Measurements from ENCODE around the gene TSPAN14. TPM values are rescaled to one million over a fixed set of nuclear protein-coding genes. Genes with fewer than 3 reads are reported as not detected.

TSPAN14 gene
- total and polyA plus RNA-seq, 12 donors: 16.9 to 57.2 (median 27.6) TPM

DNA sequence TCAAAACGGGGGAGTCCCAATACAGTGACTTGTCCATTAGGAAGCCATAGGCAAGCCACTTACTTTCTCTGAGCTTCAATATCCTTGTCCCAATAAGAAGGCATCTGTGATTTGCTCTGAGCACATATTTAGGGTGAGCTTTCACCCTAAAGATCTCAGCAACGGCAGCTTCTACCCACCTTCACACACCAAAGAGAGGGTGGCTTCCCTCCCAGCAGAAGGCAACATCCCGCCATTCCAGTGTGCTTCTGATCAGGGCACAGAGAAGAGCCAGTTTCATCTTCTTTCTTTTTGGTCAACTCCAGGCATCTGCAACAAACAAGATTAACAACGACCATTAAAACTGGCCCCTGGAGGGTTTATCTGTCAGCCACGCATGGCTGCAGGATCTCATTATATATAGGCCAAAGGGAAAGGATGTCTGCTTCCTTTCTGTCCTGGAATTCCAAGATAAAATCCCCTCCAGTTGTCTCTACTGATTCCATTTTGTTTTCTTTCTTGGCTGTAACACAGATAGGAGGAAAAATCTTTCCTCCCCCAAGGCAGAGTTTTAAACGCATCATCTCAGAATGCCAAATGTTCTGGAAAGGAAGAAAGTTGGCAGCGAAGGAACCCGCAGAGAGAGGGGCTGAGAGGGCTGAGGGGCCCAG is 83.1 kb downstream of the TSPAN14 start:
- DNase-seq: no peak
- H3K4me1 ChIP-seq: peaks cover 0 to 48% (median 23%) of the 10 kb centered on the region in 9 donors
- no peak for TF ChIP-seq CTCF (IDR thresholded peaks at IDR 0.05)
- no peak for ATAC-seq
- no peak overlapping the region for H3K4me3 ChIP-seq
- H3K27ac ChIP-seq: peak overlapping the region in 3 of 10 donors; percentile 70 to 84 (median 72)
- H3K36me3 ChIP-seq: no peaks in the 10 kb centered on the region
- WGBS, 2 donors: 57 to 68% methylated on average over 8 of the region's 8 CpGs
- H3K9me3 ChIP-seq: no peaks in the 10 kb centered on the region
- no peaks in the 10 kb centered on the region for H3K27me3 ChIP-seq
- intact Hi-C loops (cut with DNase I): loop anchor here in 1 of 10 donors (5.0 kb wide), 1 partner anchor 45 kb away; no protein-coding TSS in a partner anchor

DNA sequence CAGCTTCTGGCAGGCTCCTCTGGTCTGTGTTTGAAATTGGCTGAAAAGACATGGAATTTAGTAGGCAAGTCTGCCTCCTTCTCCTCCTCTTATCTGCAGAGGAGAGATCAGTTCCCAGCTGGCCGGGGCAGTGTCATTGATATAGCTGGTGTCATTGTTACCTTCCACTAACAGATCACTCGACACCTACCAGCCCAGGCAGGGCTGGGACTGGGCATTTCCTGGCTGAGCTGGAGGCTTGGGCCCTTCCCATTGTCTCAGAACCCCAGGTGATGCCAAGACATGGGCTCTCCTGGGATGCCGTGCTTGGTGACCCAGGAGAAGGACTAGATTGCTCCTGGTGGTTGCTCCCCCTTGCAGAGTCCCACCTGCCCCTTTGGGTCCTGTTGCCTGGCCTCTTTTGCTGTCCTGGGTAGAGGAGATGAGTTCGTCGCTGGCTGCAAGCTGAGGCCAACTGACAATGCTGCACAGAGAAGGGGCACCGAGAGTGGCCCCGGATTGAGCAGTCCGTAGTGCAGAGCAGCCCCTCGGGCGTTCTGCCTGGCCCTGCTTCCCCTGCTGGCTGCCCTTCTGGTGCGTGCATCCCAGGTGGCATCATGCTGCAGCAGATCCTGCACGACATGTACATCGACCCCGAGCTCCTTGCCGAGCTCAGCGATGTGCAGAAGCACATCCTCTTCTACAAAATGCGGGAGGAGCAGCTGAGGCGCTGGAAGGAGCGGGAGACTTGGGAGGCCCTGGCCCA is 83.8 kb downstream of the TSPAN14 start, which contains the start of gene SH2D4B:
Gene SH2D4B, plus strand, starts transcription at position 167 of the 745 bp plus-strand sequence. Its CDS starts 430 bp downstream, at position 597.
- H3K27me3 ChIP-seq: no peaks in the 10 kb centered on the region
- H3K36me3 ChIP-seq: no peaks in the 10 kb centered on the region
- peaks cover 0 to 55% (median 28%) of the 10 kb centered on the region in 9 donors for H3K4me1 ChIP-seq
- H3K27ac ChIP-seq: peak within 1 kb of the TSS in 5 of 10 donors; percentile 70 to 90 (median 72)
- no peaks in the 10 kb centered on the region for H3K9me3 ChIP-seq
- intact Hi-C loops (cut with DNase I): loop anchor here in 1 of 10 donors (5.0 kb wide), 1 partner anchor 44 kb away; no protein-coding TSS in a partner anchor
- no peak for TF ChIP-seq CTCF (IDR thresholded peaks at IDR 0.05)
- WGBS, 2 donors: 91% methylated on average over 19 of the region's 19 CpGs
- ATAC-seq (no peak), DNase-seq (no peak)
- no peak within 1 kb of the TSS for H3K4me3 ChIP-seq

DNA sequence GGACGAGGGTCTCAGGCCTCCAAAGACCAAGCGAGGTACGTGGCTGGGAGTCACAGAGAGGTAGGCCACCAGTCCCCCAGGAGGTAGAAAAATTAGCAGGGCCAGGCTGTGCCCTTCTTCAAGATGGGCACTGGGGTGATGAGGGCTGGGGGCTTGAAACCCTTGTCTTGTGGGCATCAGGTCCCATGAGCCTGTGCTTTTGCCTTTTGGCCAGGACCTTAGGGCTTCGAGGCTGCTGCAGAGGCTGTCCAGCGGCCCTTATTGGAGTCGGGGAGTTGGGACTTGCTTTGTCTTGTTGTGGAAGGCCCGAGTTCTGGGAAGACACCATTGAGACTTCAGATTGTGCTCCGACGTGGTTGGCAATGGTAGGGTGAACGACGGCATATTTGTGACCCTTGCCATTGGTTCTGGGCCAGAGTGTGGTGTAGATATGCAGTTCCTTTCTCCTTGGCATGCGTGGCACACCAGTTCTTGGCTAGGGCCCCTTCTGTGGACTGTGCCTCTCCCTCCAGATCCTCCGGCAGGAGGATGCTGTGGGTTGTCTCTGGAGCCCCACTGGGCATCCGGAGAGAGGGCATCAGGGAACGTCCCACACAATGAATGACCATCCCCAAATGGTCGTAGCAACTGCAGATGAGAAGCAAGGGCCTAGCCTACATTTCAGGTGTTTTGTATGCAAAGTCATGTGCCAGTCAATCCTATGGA is 84.5 kb downstream of the TSPAN14 start:
- DNase-seq: no peak
- Histone ChIP-seq H3K27ac (peak overlapping the region in 1 of 10 donors; percentile 86), H3K4me1 (peaks cover 0 to 55% (median 28%) of the 10 kb centered on the region in 9 donors), H3K4me3 (no peak overlapping the region), H3K9me3 (no peaks in the 10 kb centered on the region), H3K36me3 (no peaks in the 10 kb centered on the region), H3K27me3 (no peaks in the 10 kb centered on the region)
- no peak for ATAC-seq
- TF ChIP-seq CTCF (IDR thresholded peaks at IDR 0.05): no peak
- 91 to 96% methylated on average over 16 of the region's 16 CpGs for WGBS, 2 donors
- intact Hi-C loops (cut with DNase I): loop anchor here in 1 of 10 donors (5.0 kb wide), 1 partner anchor 44 kb away; no protein-coding TSS in a partner anchor

All from heart right ventricle (tissue), 16 donors.